Measurements from ENCODE around the gene FBXL15.

Gene FBXL15

DNA sequence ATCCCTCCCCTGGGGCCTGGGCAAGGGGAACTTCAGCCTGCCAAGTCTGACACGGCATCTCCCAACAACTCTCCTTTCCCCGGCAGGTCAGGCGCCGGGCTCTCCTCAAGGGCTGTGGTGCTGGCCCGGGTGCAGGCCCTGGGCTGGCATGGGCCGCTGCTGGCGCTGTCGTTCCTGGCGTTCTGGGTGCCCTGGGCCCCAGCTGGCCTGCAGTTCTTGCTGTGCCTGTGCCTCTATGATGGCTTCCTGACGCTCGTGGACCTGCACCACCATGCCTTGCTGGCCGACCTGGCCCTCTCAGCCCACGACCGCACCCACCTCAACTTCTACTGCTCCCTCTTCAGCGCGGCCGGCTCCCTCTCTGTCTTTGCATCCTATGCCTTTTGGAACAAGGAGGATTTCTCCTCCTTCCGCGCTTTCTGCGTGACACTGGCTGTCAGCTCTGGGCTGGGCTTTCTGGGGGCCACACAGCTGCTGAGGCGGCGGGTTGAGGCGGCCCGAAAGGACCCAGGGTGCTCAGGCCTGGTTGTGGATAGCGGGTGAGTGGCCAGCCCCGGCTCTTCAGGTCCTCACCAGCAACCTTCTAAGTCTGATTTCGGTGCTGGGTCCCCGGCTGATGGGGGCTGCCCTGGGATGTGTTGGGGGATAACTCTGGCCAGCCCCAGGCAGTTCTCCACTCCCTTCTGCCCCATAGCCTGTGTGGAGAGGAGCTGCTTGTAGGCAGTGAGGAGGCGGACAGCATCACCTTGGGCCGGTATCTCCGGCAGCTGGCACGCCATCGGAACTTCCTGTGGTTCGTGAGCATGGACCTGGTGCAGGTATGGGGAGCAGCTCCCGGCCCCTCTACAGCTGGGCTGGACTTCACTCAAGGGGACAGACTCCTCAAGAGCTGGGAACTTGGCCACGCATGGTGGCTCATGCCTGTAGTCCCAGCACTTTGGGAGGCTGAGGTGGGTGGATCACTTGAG, 50.2 kb downstream of the FBXL15 start:
- Histone ChIP-seq H3K36me3 (ENCODE audit: control insufficient read depth, insufficient read depth, low read length) (no peaks in the 10 kb centered on the region), H3K27ac (ENCODE audit: low read length) (no peak overlapping the region), H3K9me3 (ENCODE audit: control insufficient read depth, insufficient read depth, low read length) (no peaks in the 10 kb centered on the region), H3K27me3 (ENCODE audit: control insufficient read depth, insufficient read depth, low read length) (no peaks in the 10 kb centered on the region), H3K4me1 (ENCODE audit: control insufficient read depth, insufficient read depth, low read length) (no peaks in the 10 kb centered on the region), H3K4me3 (ENCODE audit: low read length) (no peak overlapping the region)
- WGBS (ENCODE audit: insufficient coverage, insufficient read length): no CpG with 5 or more reads among the region's 36 CpGs
- DNase-seq (ENCODE audit: low read depth, low spot score): no peak
